Natural killer cell (primary cell): ENCODE measurements around the gene CAP1. TPM values are rescaled to one million over a fixed set of nuclear protein-coding genes. Genes with fewer than 3 reads are reported as not detected.

Experiments used
- ATAC-seq, 3 donors: fragments of 150-1000 bp in 2 of 3; fragments of 200-7000 bp in 1 of 3; cut with Tn5 transposase; 1 replicate in 1 of 3; 2 replicates in 2 of 3; pipeline ENCODE4 v1.10.0; 2021; ENCODE audit warnings: mild to moderate bottlenecking in 2 of 3, moderate library complexity in 2 of 3
- DNase-seq, 2 donors: peaks; one replicate each; pipeline versions ENCODE4 v3.0.0 to v3.0.0-alpha.2; 2013 to 2021; ENCODE audit warnings: mixed read lengths in 1 of 2
- H3K27ac ChIP-seq: one replicate; pipeline ENCODE4 v1.5.1; 2013; ENCODE audit warnings: mild to moderate bottlenecking, low read length
- H3K27me3 ChIP-seq: one replicate; pipeline ENCODE4 v1.6.1; 2013; ENCODE audit warnings: low read length; ENCODE audit not compliant: control insufficient read depth, insufficient read depth
- H3K36me3 ChIP-seq: one replicate; pipeline ENCODE4 v1.6.1; 2013; ENCODE audit warnings: low read length; ENCODE audit not compliant: control insufficient read depth, insufficient read depth
- H3K4me1 ChIP-seq: one replicate; pipeline ENCODE4 v1.6.1; 2013; ENCODE audit warnings: low read length; ENCODE audit not compliant: control insufficient read depth, insufficient read depth
- H3K4me3 ChIP-seq: one replicate; pipeline ENCODE4 v1.5.1; 2013; ENCODE audit warnings: low read length
- H3K9me3 ChIP-seq: one replicate; pipeline ENCODE4 v1.6.1; 2013; ENCODE audit warnings: low read length; ENCODE audit not compliant: control insufficient read depth, insufficient read depth
- H3K27ac Mint-ChIP-seq, 2 donors: one replicate each; pipeline ENCODE4 v1.8.0; 2022; ENCODE audit warnings: mild to moderate bottlenecking in 2 of 2, mixed read lengths in 2 of 2, moderate library complexity in 1 of 2
- H3K27me3 Mint-ChIP-seq, 2 donors: one replicate each; pipeline ENCODE4 v1.8.0; 2022; ENCODE audit warnings: low read depth in 2 of 2, mixed read lengths in 2 of 2
- H3K36me3 Mint-ChIP-seq: one replicate; pipeline ENCODE4 v1.8.0; 2022; ENCODE audit warnings: mixed read lengths
- H3K4me1 Mint-ChIP-seq, 2 donors: one replicate each; pipeline ENCODE4 v1.8.0; 2022; ENCODE audit warnings: mixed read lengths in 2 of 2
- H3K4me3 Mint-ChIP-seq: one replicate; pipeline ENCODE4 v1.8.0; 2022; ENCODE audit warnings: mild to moderate bottlenecking, moderate library complexity, mixed read lengths
- H3K9me3 Mint-ChIP-seq, 2 donors: one replicate each; pipeline ENCODE4 v1.8.0; 2022; ENCODE audit warnings: mixed read lengths in 2 of 2
- WGBS: methylation state at CpG from one replicate; pipeline ENCODE4 v1.1.7; 2013; ENCODE audit warnings: missing lambda C conversion rate; ENCODE audit not compliant: insufficient coverage; 5-methylcytosine and 5-hydroxymethylcytosine counted together
- intact Hi-C: fragments of 100-400 bp; cut with micrococcal nuclease; formaldehyde crosslinking; loops from one replicate; pipeline ENCODE4 v1.14.2; 2022
- total RNA-seq, 4 donors: library from RNA; stranded (reverse); fragments of 120-200 nt in 1 of 4; gene quantifications; one replicate each; pipeline versions ENCODE4 v1.2.3 to v1.2.4, GENCODE V29; 2013 to 2022
- TF ChIP-seq, protein P1 (sequence below): fragments of 200-600 bp; IDR thresholded peaks from one replicate; pipeline ENCODE4 v1.8.0; 2022; ENCODE audit warnings: antibody characterized with exemption

Gene CAP1
- total RNA-seq, 3 donors from 2014 or later (not counting 1 experiment from before 2014, with no cell fraction given) = 482 to 541 (median 537) TPM

- H3K27ac ChIP-seq = no peak overlapping the region
- peaks cover 24% of the 10 kb centered on the region for H3K36me3 ChIP-seq
- TF ChIP-seq, protein P1, sequence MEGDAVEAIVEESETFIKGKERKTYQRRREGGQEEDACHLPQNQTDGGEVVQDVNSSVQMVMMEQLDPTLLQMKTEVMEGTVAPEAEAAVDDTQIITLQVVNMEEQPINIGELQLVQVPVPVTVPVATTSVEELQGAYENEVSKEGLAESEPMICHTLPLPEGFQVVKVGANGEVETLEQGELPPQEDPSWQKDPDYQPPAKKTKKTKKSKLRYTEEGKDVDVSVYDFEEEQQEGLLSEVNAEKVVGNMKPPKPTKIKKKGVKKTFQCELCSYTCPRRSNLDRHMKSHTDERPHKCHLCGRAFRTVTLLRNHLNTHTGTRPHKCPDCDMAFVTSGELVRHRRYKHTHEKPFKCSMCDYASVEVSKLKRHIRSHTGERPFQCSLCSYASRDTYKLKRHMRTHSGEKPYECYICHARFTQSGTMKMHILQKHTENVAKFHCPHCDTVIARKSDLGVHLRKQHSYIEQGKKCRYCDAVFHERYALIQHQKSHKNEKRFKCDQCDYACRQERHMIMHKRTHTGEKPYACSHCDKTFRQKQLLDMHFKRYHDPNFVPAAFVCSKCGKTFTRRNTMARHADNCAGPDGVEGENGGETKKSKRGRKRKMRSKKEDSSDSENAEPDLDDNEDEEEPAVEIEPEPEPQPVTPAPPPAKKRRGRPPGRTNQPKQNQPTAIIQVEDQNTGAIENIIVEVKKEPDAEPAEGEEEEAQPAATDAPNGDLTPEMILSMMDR = no peak
- H3K9me3 ChIP-seq = no peaks in the 10 kb centered on the region
- 93% methylated on average over 3 of the region's 3 CpGs for WGBS
- Mint-ChIP-seq H3K4me3 (peak overlapping the region; percentile 88), H3K36me3 (no peaks in the 10 kb centered on the region), H3K4me1 (peaks cover 78% of the 10 kb centered on the region in 2 donors), H3K27ac (peak overlapping the region; percentile 96 to 98), H3K27me3 (no peaks in the 10 kb centered on the region), H3K9me3 (no peaks in the 10 kb centered on the region)
- H3K27me3 ChIP-seq = no peaks in the 10 kb centered on the region
- H3K4me1 ChIP-seq = peaks cover 70% of the 10 kb centered on the region
- intact Hi-C loops = no loop called here
- ATAC-seq (no peak), DNase-seq (no peak)
- H3K4me3 ChIP-seq = no peak overlapping the region
Observed at GRCh38 chr1:40045766-40046165, 5.2 kb downstream of the CAP1 start.

GRCh38 chr1:40047276-40047675, 6.7 kb downstream of the CAP1 start:
- no peaks in the 10 kb centered on the region for H3K9me3 Mint-ChIP-seq
- peaks cover 74 to 78% of the 10 kb centered on the region in 2 donors for H3K4me1 Mint-ChIP-seq
- no peak for ATAC-seq
- TF ChIP-seq, protein P1 = no peak
- H3K27ac Mint-ChIP-seq = peak overlapping the region; percentile 89 to 93
- no peak overlapping the region for H3K4me3 ChIP-seq
- DNase-seq = no peak
- H3K4me3 Mint-ChIP-seq = peak overlapping the region; percentile 62
- WGBS = 100% methylated on average over 1 of the region's 2 CpGs
- no peaks in the 10 kb centered on the region for H3K9me3 ChIP-seq
- H3K36me3 Mint-ChIP-seq = no peaks in the 10 kb centered on the region
- H3K27ac ChIP-seq = no peak overlapping the region
- no peaks in the 10 kb centered on the region for H3K27me3 ChIP-seq
- peaks cover 30% of the 10 kb centered on the region for H3K36me3 ChIP-seq
- H3K4me1 ChIP-seq = peaks cover 69% of the 10 kb centered on the region
- intact Hi-C loops = no loop called here
- no peaks in the 10 kb centered on the region for H3K27me3 Mint-ChIP-seq

GRCh38 chr1:40047769-40048168, 7.2 kb downstream of the CAP1 start:
- Histone ChIP-seq H3K36me3 (peaks cover 25% of the 10 kb centered on the region), H3K9me3 (no peaks in the 10 kb centered on the region), H3K27ac (no peak overlapping the region), H3K4me3 (no peak overlapping the region), H3K27me3 (no peaks in the 10 kb centered on the region), H3K4me1 (peaks cover 68% of the 10 kb centered on the region)
- TF ChIP-seq, protein P1 = no peak
- no peaks in the 10 kb centered on the region for H3K36me3 Mint-ChIP-seq
- no peak for DNase-seq
- peaks cover 73 to 77% of the 10 kb centered on the region in 2 donors for H3K4me1 Mint-ChIP-seq
- peak overlapping the region; percentile 62 for H3K4me3 Mint-ChIP-seq
- H3K9me3 Mint-ChIP-seq = no peaks in the 10 kb centered on the region
- no peaks in the 10 kb centered on the region for H3K27me3 Mint-ChIP-seq
- H3K27ac Mint-ChIP-seq = peak overlapping the region; percentile 89 to 93
- intact Hi-C loops = no loop called here
- 84% methylated on average over 5 of the region's 5 CpGs for WGBS
- no peak for ATAC-seq

GRCh38 chr1:40049725-40050124, 9.2 kb downstream of the CAP1 start:
- H3K4me3 ChIP-seq = no peak overlapping the region
- DNase-seq (no peak), ATAC-seq (peak in 1 of 3 donors; percentile 37)
- TF ChIP-seq, protein P1 = no peak
- peak overlapping the region; percentile 2 for H3K27ac ChIP-seq
- H3K9me3 ChIP-seq = no peaks in the 10 kb centered on the region
- no peaks in the 10 kb centered on the region for H3K27me3 Mint-ChIP-seq
- no peaks in the 10 kb centered on the region for H3K9me3 Mint-ChIP-seq
- H3K4me3 Mint-ChIP-seq = peak overlapping the region; percentile 33
- H3K36me3 Mint-ChIP-seq = no peaks in the 10 kb centered on the region
- H3K36me3 ChIP-seq = peaks cover 26% of the 10 kb centered on the region
- H3K4me1 ChIP-seq = peaks cover 67% of the 10 kb centered on the region
- WGBS = 42% methylated on average over 2 of the region's 2 CpGs
- peak overlapping the region; percentile 89 to 93 for H3K27ac Mint-ChIP-seq
- H3K27me3 ChIP-seq = no peaks in the 10 kb centered on the region
- peaks cover 78 to 82% of the 10 kb centered on the region in 2 donors for H3K4me1 Mint-ChIP-seq
- intact Hi-C loops = no loop called here
